Chondrocyte (in vitro differentiated cells): ENCODE results near the gene DIRAS1. TPM values are rescaled to one million over a fixed set of nuclear protein-coding genes. Genes with fewer than 3 reads are reported as not detected.
"Not testable (repeated sequence)": the region's sequence is repeated elsewhere in the genome, so short reads cannot be mapped to it uniquely, and the experiment has no call there.

Source experiments
- DNase-seq: peaks from one replicate; pipeline ENCODE4 v3.0.0; 2021; ENCODE audit warnings: mixed read lengths, low spot score
- H3K27ac Mint-ChIP-seq: one replicate; pipeline ENCODE4 v1.8.0; 2021; ENCODE audit warnings: mild to moderate bottlenecking, moderate library complexity, mixed read lengths; ENCODE audit not compliant: unreplicated experiment
- H3K27me3 Mint-ChIP-seq: 2 replicates; pipeline ENCODE4 v1.8.0; 2021; ENCODE audit warnings: low read depth, mixed read lengths
- H3K36me3 Mint-ChIP-seq: 2 replicates; pipeline ENCODE4 v1.8.0; 2021; ENCODE audit warnings: low read depth, mixed read lengths
- H3K4me1 Mint-ChIP-seq: 2 replicates; pipeline ENCODE4 v1.8.0; 2021; ENCODE audit warnings: low read depth, mild to moderate bottlenecking, mixed read lengths
- H3K4me3 Mint-ChIP-seq: one replicate; pipeline ENCODE4 v1.8.0; 2021; ENCODE audit warnings: mild to moderate bottlenecking, moderate library complexity, mixed read lengths; ENCODE audit not compliant: unreplicated experiment
- H3K9me3 Mint-ChIP-seq: 2 replicates; pipeline ENCODE4 v1.8.0; 2021; ENCODE audit warnings: low read depth, mixed read lengths
- CTCF ChIP-seq: fragments of 200-600 bp; sonication (generic); IDR thresholded peaks from 2 replicates; pipeline ENCODE4 v1.5.0; 2021; ENCODE audit warnings: antibody characterized with exemption, mild to moderate bottlenecking, moderate library complexity
- total RNA-seq: library from RNA; stranded (reverse); gene quantifications from 3 replicates; pipeline ENCODE4 v1.2.1, GENCODE V29; 2021

The DIRAS1 gene
- total RNA-seq, 1 donor from 2014 or later, result 20.9 TPM

DNA sequence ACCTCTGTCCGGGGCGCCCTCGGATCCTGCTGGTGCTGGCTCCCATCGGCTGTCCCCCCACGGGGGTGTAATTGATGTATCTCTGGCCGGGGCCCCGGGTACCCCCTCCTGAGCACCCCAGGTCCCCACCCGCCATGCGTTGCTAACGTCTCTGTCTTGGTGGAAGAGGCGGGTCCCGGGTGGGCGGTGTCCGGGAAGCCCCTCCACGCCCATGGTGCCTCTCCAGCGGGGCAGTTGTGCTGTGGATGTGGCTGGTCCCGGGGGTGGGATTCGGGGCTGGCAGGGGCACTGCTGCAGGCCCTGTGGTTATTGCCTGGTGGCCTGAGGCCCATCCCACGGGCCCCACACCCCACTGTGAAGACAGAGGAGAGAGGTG is 4.9 kb downstream of the DIRAS1 start:
- TF ChIP-seq CTCF, result no peak
- peaks cover 9% of the 10 kb centered on the region for H3K36me3 Mint-ChIP-seq
- H3K27me3 Mint-ChIP-seq, result no peaks in the 10 kb centered on the region
- no peak for DNase-seq
- H3K4me1 Mint-ChIP-seq, result peaks cover 6% of the 10 kb centered on the region
- H3K4me3 Mint-ChIP-seq, result no peak overlapping the region
- H3K9me3 Mint-ChIP-seq, result peaks cover 11% of the 10 kb centered on the region
- no peak overlapping the region for H3K27ac Mint-ChIP-seq

DNA sequence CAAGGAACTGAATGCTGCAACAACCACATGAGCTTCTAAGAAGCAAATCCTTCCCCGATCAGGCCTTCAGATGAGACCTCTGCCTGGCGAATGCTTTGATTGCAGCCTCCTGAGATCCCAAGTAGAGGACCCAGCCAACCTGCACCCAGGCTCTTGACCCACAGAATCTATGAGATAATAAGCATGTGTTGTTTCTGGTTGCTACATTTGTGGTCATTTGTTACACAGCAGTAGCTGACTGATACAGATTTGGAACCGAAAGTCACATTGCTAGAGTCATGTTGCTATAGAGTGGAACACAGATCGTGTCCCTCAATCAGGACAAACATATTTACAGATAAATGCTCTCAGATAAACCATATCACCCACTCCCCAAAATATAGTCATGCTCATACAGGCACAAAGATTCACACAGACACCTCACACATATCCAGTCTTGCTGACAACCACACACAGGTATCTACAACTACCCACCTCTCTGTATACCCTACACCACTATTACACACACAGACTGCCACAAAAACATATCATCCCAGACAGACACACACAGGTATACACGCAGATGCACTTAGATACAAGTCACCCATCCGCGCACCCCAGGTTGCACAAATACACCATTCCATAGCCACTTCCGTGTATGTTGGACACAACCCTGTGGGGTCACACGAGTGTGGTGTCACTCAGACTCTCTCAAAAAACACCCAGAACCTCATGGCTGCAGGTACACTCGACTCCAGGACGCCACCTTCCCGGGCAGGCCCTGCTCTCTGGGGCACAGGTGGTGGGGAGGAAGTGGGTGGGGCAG is 5.5 kb downstream of the DIRAS1 start:
- peaks cover 6% of the 10 kb centered on the region for H3K4me1 Mint-ChIP-seq
- peaks cover 9% of the 10 kb centered on the region for H3K36me3 Mint-ChIP-seq
- peaks cover 11% of the 10 kb centered on the region for H3K9me3 Mint-ChIP-seq
- H3K4me3 Mint-ChIP-seq, result no peak overlapping the region
- DNase-seq, result no peak
- H3K27me3 Mint-ChIP-seq, result no peaks in the 10 kb centered on the region
- H3K27ac Mint-ChIP-seq, result no peak overlapping the region
- TF ChIP-seq CTCF, result no peak

DNA sequence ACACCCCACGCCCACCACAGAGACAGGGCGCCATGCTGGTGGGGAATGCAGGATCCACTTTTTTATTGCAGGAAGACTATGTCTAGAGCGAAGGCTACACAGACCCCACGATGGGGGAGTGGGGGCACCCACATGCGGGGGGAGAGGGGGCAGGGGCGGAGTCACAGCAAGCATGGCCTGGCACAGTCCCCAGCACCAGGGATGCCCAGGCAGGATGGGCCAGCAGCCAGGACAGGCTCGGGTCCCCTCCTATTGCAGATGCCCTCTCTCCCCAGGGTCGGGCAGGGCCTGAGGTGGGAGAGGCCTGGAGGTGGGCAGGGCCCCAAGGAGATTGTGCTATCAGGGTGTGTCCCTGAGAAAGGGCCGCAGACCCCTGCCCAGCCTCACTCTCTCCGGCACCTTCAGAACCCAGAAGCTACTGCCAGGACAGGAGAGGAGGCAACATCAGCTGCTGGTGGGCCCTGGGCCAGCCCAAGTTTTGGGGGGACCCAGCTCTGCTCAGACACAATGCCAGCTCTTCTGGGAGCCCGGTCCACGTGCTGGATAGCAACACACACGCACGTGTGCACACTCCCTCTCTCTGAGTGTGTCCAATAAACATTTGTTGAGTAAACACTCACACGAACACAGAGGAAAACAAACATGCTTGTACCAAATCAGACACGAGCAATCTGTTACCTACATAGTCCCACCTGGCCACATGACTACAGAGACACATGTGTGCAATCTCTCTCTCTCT is 6.5 kb downstream of the DIRAS1 start:
- Mint-ChIP-seq H3K4me1 (peaks cover 1% of the 10 kb centered on the region), H3K27me3 (no peaks in the 10 kb centered on the region), H3K36me3 (peaks cover 9% of the 10 kb centered on the region), H3K27ac (no peak overlapping the region), H3K4me3 (no peak overlapping the region), H3K9me3 (peaks cover 11% of the 10 kb centered on the region)
- DNase-seq, result no peak
- TF ChIP-seq CTCF, result no peak

DNA sequence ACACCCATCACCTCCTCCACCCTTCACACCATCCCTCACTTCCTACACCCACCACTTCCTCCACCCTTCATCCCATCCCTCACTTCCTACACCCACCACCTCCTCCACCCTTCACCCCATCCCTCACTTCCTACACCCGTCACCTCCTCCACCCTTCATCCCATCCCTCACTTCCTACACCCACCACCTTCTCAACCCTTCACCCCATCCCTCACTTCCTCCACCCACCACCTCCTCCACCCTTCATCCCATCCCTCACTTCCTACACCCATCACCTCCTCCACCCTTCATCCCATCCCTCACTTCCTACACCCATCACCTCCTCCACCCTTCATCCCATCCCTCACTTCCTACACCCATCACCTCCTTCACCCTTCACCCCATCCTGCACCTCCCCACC is 7.1 kb downstream of the DIRAS1 start:
- not testable (repeated sequence) for H3K4me3 Mint-ChIP-seq, H3K27ac Mint-ChIP-seq, DNase-seq, H3K36me3 Mint-ChIP-seq, H3K4me1 Mint-ChIP-seq, H3K27me3 Mint-ChIP-seq
- peaks cover 11% of the 10 kb centered on the region for H3K9me3 Mint-ChIP-seq

GRCh38 chr19:2713170-2713569 is 8.0 kb downstream of the DIRAS1 start:
- H3K36me3 Mint-ChIP-seq, DNase-seq, H3K27me3 Mint-ChIP-seq, H3K27ac Mint-ChIP-seq, H3K4me1 Mint-ChIP-seq, H3K4me3 Mint-ChIP-seq: not testable (repeated sequence)
- peaks cover 11% of the 10 kb centered on the region for H3K9me3 Mint-ChIP-seq

- Mint-ChIP-seq H3K27ac (no peak overlapping the region), H3K36me3 (peaks cover 8% of the 10 kb centered on the region), H3K9me3 (peaks cover 11% of the 10 kb centered on the region), H3K4me3 (no peak overlapping the region), H3K27me3 (no peaks in the 10 kb centered on the region), H3K4me1 (no peaks in the 10 kb centered on the region)
- TF ChIP-seq CTCF, result no peak
- no peak for DNase-seq
Observed at GRCh38 chr19:2711875-2712205, 9.3 kb downstream of the DIRAS1 start.
